Hepatocyte (in vitro differentiated cells): Measurements from ENCODE around the gene FA2H.

Experiments
- CTCF ChIP-seq: fragments of 200-600 bp; sonication (generic); IDR thresholded peaks from 2 replicates; pipeline ENCODE4 v1.5.1; 2016; ENCODE audit warnings: antibody characterized with exemption, mild to moderate bottlenecking; ENCODE audit not compliant: poor library complexity
- EZH2phosphoT487 ChIP-seq: fragments of 200-600 bp; sonication (generic); IDR thresholded peaks from one replicate; pipeline ENCODE4 v1.6.1; 2018; ENCODE audit warnings: antibody characterized with exemption, mild to moderate bottlenecking, low read depth, moderate library complexity; ENCODE audit not compliant: unreplicated experiment, severe bottlenecking

- peak; percentile 81 for TF ChIP-seq CTCF
- TF ChIP-seq EZH2phosphoT487 = no peak
These were observed 38.6 kb upstream of the FA2H start for GRCh38 chr16:74813109-74813641.
